Measurements from ENCODE around the gene CNPY1.
A peak's percentile ranks its signal among the peaks of the same experiment; 100 is the strongest.

CNPY1 gene

DNA sequence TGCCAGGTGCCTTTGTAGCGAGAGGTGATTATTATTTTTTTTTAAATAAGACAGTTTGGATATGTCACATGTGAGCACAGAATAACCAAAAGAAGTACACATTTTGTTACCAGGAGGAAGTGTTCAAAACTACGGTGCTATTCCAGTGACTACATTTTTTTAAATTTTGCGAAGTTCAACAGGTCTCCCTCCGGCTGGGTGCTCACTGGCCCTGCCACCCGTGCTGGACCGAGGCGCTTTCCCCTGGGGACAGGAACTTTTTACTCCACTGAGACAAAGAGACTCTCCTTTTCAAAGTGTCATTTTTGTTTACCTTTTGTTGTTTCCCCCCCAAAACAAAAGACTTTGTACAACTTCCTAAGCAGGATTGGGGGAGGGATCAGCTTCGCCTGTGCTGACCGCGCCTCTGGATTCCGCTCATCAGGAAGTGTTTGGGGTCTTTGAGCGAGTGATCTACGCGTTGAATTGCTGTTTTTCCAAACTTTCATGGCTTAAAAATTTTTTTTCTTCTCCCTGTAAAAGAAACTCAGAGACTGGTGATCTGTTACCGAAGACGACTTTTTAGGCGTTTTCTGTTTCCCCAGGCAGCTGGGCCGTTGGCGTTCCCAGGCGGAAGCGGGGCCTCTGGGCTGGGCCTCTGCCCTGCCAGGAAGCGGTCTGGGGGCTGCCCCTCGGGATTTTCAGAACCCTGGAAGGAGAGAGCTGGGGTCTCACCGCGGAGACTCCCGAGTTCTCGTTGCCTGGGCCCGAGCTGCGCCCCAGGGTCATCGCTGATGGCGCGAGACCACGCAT is 81.2 kb downstream of the CNPY1 start:
- DNase-seq = no peak

DNA sequence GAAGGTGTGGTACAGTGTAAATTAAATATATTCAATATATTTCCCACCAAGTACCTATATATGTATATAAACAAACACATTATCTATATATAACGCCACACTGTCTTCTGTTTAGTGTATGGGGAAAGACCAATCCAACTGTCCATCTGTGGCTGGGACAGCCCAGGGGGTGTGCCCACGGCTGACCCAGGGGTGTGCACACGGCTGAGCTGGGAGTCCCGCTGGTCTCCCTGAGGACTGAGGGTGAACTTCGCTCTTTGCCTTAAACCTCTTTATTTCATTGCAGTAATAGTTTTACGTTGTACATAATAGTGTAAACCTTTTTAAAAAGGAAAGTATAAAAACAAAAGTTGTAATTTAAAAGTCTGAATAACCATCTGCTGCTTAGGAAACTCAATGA is 82.2 kb downstream of the CNPY1 start:
- DNase-seq = no peak

DNA sequence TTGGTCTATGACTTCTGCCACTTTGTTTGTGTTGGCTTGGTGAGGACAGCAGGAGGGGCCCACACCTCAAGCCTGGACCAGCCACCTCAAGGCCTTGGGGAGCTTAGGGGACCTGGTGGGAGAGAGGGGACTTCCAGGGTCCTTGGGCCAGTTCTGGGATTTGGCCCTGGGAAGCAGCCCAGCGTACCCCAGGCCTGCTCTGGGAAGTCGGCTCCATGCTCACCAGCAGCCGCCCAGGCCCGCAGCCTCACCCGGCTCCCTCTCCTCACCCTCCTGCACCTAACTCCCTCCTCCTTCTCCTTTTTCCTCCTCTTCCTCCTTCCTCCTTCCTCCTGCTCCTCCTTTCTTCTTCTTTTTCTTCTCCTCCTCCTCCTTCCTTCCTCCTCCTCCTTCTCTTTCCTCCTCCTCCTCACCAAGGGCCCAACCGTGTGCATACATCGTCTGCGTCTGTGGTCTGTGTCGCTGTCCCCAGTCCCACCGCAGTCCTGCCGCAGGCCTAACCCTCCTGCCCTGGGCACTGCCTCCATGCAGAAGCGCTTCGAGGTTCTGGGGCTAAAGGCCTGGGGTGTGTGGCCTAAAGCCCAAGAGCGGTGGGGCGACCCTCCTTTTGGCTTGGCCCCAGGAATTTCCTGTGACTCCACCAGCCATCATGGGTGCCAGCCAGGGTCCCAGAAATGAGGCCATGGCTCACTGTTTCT is 83.1 kb downstream of the CNPY1 start:
- DNase-seq = no peak

DNA sequence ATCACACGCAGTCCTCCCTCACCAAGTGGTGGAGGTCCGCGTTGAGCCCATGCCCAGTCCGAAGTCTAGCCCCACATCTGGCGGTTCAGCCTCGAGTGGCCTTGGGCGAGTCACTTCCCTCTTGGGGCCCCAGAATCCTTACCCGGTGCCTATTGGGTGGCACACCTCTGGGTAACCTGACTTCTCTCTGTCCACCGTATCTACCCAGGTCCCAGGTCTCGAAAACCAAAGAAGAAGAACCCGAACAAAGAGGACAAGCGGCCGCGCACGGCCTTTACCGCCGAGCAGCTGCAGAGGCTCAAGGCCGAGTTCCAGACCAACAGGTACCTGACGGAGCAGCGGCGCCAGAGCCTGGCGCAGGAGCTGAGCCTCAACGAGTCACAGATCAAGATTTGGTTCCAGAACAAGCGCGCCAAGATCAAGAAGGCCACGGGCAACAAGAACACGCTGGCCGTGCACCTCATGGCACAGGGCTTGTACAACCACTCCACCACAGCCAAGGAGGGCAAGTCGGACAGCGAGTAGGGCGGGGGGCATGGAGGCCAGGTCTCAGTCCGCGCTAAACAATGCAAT is 84.1 kb downstream of the CNPY1 start:
- DNase-seq = no peak

DNA sequence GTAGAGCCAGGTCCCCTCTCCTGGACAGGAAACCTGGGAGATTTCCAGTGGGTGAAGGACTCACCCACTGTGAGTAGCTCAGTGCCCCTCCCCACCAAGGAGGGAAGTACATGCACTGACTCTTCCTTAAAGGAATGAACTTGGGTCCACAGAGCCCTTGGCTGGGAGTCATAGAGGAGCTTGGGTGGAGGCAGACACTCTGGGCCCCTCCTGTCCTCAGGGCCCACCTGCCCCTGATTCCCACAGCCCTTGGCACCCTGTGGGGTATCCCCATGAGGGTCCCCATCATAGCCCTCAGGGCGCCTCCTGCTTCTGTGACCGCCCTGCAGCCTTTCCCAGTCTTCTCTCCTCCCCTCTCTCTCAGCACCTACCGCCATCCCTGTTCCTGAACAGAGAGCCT is 84.7 kb downstream of the CNPY1 start:
- DNase-seq = no peak

DNA sequence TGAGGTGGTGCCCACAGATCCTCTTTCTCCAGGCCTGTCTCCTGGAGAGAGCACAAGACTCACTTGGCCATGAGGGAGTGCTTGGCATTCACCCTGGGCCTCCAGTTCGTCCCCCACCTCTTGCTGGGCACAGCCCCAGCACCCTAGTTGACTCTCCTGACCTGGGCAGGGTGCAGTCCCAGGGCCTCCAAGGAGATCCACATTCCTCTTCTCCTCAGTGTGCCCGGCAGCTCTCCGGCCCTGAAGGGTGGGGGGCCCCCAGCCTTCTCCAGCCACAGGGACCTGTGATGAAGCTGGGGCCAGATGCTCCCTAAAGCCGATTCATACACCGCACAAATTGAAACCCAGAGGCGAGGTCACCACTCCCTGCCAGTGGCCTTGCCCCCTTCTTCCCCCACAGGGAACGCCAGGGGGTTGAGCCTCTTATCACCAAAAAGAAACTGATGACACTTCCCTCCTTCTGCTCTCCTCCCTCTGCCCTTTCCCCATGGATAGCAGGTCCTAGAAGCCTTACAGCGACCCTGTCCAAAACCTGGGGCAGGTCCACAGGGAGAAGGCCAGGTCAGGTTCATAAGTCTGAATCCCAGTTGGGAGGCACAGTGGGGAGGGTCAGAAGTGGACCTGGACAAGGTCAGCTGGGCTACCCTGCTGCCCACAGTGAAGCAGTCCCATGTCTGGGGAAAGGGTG is 85.3 kb downstream of the CNPY1 start:
- no peak for DNase-seq

DNA sequence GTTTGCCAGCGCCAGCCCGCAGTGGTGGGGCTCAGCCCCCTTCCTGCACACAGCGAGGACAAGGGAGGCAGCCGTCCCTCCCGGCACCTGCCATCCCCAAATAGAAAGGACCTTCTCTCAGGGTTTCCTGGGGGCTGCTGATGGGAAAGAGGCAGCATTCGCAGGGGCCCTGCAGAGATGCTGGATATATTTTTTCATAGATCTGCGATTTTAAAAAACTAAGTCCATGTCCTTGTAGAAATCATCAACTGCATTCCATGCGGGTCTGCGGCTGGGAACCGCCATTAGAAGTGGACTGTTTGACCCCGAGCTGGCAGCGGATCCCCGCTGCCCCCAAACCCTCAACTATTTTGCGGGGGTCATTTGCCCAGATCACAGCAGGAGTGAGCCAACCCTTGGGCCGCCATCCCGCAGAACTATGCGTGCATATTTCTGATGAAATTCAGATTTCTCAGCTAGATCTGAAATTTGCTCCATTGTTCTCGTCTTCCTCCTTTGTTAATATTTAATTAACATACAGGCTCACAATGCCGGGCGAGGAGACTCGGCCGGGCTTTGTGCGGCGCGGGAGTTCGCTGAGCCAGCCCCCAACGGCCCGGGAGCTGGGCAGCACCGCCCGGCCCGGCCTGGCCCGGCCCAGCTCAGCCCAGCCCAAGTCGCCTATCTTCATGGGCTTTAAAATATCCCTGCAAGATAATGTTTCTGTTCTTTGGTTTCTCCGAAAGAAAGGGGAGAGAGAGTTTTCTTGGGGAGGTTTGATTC is 86.5 kb downstream of the CNPY1 start:
- no peak for DNase-seq

DNA sequence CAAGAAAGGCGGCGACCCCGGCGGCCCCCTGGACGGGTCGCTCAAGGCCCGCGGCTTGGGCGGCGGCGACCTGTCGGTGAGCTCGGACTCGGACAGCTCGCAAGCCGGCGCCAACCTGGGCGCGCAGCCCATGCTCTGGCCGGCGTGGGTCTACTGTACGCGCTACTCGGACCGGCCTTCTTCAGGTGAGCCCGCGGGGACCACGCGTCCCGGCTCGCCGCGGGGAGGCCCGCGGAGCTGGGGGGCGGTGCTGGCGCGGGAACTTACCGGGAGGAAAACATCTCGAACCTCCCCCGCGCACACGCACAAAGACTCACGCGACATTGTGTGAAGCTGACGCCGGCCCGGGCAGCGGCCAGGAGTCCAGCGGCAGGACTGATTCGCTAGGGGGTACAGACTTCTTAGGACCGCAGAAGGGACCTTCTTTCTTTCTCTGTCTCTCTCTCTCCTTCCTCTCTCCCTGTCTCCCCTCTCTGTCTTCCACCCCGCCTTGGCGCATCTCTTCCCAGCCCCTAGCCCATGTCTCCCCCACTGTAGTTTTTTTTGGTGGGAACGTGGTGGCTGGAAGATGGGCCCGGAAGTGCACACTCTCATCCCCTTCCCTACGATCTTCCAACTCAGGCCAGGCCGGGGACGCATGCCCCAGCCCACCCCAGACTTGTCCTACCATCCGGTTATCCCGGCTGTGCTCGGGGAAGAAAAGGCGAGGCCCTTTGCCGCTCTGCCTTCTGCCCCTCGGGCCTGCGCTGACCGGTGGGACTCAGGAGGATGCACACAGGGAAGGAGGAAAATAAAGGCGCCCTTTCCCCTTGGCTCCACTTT is 87.3 kb downstream of the CNPY1 start:
- no peak for DNase-seq

DNA sequence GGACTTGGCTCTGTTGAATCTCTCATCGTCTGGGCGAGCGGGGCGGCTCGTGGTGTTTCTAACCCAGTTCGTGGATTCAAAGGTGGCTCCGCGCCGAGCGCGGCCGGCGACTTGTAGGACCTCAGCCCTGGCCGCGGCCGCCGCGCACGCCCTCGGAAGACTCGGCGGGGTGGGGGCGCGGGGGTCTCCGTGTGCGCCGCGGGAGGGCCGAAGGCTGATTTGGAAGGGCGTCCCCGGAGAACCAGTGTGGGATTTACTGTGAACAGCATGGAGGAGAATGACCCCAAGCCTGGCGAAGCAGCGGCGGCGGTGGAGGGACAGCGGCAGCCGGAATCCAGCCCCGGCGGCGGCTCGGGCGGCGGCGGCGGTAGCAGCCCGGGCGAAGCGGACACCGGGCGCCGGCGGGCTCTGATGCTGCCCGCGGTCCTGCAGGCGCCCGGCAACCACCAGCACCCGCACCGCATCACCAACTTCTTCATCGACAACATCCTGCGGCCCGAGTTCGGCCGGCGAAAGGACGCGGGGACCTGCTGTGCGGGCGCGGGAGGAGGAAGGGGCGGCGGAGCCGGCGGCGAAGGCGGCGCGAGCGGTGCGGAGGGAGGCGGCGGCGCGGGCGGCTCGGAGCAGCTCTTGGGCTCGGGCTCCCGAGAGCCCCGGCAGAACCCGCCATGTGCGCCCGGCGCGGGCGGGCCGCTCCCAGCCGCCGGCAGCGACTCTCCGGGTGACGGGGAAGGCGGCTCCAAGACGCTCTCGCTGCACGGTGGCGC is 88.1 kb downstream of the CNPY1 start, which contains the start of gene EN2:
Gene EN2 (plus strand): TSS at position 19 of the 767 bp plus-strand sequence. CDS start 249 bp downstream, at position 268.
- DNase-seq = no peak

DNA sequence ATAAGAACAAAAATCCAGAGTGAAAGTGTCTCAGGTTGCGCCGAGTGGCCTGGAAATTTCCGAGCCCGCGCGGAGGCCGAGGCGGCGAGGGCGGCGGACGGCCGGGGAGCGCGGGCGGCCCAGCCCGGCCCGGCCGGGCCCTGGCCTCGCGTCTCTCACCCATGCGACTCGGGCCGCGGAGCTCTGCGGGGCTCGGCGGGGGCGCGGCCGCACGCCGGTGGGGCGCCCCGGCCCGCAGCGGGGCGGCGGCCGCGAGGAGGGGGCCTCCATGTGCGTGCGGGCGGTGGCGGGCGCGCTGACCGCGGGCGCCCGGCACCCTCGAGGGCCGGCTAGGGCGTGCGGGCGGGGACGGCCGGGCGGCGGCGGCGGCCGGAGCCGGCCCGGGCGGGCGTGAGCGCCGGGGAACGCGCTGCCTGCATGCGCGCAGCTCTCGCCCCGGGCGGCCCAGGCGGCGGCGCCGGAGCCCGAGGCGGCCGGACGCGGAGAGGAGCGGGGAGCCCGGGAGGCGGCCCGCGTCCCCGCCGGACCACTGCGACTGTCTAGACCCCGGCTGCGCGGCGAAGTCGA is 88.7 kb downstream of the CNPY1 start:
- DNase-seq = no peak

DNA sequence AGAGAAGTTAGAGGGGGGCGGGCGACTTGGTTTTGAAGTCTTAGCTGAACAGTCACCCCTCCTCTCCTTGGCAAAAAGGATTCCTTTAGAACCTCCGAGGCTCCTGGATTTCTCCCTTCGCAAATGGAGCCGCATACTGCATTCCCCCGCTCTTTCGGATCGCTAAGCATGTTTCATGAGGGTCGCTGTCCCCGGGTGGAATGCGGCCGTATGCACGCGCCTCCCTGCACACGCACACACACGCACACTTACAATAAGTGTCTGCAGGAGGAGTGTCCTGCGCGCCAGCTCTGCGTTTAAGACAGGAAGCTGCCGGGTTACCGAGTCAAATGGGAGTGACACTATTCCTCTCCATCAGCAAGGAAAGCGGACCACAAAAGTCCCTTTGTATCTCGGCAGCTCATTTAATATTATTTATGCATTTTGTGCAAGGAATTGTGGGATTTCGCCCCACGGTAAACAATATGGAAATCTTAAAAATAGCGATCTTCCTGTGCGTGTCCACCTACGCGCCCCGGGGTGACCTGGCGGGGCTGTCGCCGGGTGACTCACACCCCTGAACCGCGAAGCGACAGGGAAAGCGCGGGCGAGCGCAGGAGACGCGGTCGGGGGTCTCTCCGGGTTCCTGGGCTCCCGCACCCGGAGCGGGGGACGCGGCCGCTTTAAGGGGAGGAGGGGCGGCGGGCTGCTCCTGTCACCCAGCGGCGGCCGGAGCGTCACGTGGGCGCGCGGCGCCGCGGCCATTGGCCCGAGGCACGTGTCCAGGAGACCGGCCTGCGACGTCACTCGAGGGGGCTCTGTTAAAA is 89.4 kb downstream of the CNPY1 start:
- DNase-seq = peak; percentile 28 to 52

DNA sequence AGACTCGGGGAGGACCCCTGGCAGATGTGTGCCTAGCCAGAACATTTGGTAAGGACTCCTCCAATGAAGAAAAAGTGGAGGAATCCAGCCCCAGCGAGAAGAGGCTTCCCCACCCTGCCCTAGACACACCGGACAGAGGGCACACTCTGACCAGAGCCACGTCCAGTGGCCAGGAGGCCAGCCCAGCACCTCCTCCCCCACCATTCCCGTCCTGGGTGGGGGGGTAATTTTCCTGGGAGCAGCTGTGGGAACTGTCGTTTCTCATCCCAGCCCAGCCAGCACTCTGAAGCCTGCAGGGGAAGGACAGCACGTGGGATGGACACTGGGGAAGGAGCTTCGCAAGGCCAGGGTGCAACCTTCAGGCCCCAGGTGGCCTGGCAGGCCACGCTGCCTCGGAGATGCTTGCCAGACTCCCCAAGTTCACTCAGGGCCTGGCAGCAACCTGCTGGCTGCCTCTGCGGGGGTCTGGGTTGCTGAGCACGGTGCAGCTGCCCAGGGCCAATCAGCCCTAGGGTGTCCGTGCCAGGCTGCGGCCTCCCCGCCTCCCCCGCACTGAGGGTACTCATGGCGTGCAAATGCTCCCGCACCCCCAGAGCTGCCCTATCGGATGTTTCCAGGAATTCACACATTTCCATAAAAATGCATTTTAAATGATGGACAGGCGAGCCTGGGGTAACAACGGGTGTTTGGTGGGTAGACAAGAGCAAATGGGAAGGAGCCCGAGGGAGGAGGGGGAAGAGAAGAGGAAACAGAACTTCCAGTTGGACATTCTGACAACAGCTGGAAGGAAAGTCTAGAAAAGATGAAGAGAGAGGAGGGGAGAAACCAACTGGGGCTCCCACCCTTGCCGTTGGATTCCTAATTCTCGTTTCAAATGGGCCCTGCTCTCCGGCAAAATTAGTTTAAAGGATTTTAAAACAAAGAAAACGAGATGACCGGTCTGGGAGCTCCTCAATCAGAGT is 90.3 kb downstream of the CNPY1 start:
- DNase-seq = no peak

DNA sequence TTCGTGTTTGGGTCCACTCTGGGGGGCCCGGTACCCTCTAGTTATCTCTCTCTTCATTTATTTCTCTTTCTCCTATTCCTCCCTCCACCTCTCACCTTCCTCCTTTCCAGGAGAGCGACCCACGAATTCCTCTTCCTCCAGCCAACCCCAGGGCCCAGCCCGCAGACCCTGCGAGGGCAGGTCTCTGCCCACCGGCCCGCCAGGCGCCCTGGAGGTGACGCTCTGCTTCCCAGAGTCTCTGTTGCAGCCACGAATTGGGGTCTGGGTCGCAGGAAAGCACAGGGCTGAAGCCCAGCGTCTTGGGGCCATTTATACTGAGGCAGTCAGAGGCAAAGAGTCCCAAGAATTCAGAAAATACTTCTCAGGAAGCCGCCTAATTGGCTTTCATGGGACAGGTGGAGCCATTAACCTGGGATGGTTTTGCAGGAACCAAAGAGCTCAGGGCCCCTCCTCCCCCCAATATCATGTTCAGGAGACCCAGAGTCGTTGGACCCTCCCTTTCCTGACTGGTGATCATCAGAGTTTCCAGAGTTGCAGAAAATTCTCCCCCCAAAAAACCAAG is 91.1 kb downstream of the CNPY1 start:
- no peak for DNase-seq

DNA sequence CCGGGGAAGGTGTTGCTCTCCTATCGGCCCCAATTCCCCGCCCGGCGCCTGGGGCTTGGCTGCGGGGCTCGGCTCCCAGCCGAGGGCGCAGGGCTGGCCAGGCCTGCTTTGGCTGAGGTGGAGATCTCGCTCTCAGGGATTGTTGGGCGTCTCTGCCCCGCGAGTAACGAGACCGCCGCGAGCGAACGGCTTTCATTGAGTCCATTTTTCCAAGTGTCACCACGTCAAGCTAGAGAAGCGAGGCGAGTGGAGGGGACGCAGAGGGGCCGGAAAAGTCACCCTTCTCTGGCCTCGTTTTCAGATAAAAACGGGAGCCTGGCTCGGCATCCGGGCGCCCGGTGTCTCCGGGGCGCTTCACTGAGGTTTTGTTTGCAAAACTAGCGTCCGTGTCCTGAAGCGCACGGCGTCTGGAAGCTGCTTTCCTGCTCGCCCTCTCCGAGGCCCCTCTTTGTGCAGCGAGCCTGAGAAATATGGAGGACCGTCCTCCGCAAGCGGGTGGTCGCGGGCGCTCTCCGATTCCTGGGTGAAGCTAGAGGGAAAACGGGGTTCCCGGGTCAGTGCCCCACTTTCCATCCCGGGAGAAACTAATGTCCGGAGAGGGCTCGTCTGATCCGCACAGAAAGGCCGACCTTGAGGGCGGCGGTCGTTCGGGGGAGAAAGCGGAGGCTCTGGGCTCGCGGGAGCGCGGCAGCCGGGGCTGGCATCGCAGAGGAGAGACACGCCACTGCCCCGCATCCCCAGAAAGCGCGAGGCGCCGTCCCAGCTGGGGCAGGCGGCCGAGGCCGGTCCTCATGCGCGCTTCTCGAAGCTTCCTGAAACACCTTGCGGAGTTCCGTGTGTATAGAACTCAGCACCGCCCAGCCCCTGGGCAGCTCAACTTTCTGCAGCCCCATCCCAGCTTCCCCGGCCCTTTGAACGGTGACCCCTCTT is 91.9 kb downstream of the CNPY1 start:
- no peak for DNase-seq

DNA sequence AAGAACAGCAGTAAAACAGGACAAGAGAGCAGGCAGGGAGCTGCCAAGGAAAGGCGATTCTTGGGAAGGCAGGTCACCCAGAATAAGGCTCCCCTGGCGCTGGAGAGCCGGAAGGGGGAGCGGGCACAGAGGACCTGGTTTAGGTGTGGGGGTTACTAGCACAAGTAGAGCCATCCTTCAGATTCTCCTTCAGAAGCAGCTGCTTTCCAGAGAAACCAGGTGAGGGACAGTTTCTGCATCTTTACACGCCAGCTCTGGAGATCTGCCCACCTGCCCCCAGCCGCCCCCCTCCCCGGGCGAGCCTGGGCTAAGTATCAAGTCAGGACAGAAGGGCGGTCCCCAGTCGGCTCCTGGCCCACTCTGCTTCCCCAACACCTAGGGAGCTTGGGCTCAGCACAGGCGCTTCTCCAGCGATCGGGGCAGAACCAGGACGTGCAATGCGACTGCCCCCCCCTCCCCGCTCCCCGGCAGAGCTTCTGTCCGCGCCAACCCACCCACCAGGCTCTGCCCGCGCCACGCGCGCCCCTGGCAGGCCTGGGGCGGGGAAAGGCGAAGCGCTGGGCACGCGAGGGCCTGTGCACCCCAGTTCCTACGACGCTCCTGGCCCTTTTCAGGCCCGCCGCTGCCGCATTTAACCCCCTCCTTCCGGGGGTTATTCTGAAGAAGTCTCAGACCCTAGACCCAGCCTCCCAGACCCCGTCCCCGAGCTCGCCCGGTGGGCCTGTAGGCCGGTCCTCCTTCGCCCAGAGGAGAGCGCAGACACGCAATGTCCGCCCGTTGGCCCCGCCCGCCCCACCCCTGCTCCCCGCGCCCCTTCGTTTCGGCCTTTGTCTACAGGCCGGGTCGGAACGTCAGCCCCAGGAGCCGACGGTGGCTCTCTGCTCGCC is 92.8 kb downstream of the CNPY1 start:
- DNase-seq = no peak
